Neural progenitor cell (in vitro differentiated cells): ENCODE results near the gene SOCS3. TPM values are rescaled to one million over a fixed set of nuclear protein-coding genes. Genes with fewer than 3 reads are reported as not detected.

Experiments used
- DNase-seq: peaks from one replicate; pipeline ENCODE4 v3.0.0-alpha.2; 2016; ENCODE audit warnings: low spot score
- H2AFZ ChIP-seq: fragments of 200-600 bp; sonication (generic); replicated peaks from 2 replicates; pipeline ENCODE4 v1.6.1; 2016; ENCODE audit warnings: antibody characterized with exemption
- H3F3A ChIP-seq: fragments of 200-600 bp; sonication (generic); 2 replicates; pipeline ENCODE4 v1.6.1; 2016; ENCODE audit warnings: antibody characterized with exemption, low read depth
- H3K27ac ChIP-seq: fragments of 200-600 bp; sonication (generic); 2 replicates; pipeline ENCODE4 v1.5.1; 2016; ENCODE audit warnings: mild to moderate bottlenecking
- H3K27me3 ChIP-seq: fragments of 200-600 bp; sonication (generic); 2 replicates; pipeline ENCODE4 v1.6.1; 2016; ENCODE audit warnings: mild to moderate bottlenecking, moderate library complexity
- H3K36me3 ChIP-seq: fragments of 200-600 bp; sonication (generic); 2 replicates; pipeline ENCODE4 v1.5.1; 2016
- H3K4me1 ChIP-seq: fragments of 200-600 bp; sonication (generic); 2 replicates; pipeline ENCODE4 v1.6.1; 2016; ENCODE audit warnings: mixed run types
- H3K4me2 ChIP-seq: fragments of 200-600 bp; sonication (generic); 2 replicates; pipeline ENCODE4 v1.6.1; 2016
- H3K4me3 ChIP-seq: fragments of 200-600 bp; sonication (generic); 2 replicates; pipeline ENCODE4 v1.5.1; 2016
- H3K79me2 ChIP-seq: fragments of 200-600 bp; sonication (generic); 2 replicates; pipeline ENCODE4 v1.6.1; 2016; ENCODE audit warnings: low read depth
- H3K9ac ChIP-seq: fragments of 200-600 bp; sonication (generic); 2 replicates; pipeline ENCODE4 v1.6.1; 2016
- H3K9me3 ChIP-seq: fragments of 200-600 bp; sonication (generic); 2 replicates; pipeline ENCODE4 v1.5.1; 2016; ENCODE audit warnings: low read depth
- H4K20me1 ChIP-seq: fragments of 200-600 bp; sonication (generic); 2 replicates; pipeline ENCODE4 v1.6.1; 2016; ENCODE audit warnings: low read depth
- H3K27ac Mint-ChIP-seq: 3 replicates; pipeline ENCODE4 v1.8.0; 2021; ENCODE audit warnings: mixed read lengths
- H3K27me3 Mint-ChIP-seq: 2 replicates; pipeline ENCODE4 v1.8.0; 2022; ENCODE audit warnings: low read depth, mild to moderate bottlenecking, inconsistent platforms, moderate library complexity, mixed read lengths; ENCODE audit not compliant: insufficient read depth
- H3K36me3 Mint-ChIP-seq: 3 replicates; pipeline ENCODE4 v1.8.0; 2021; ENCODE audit warnings: mixed read lengths
- H3K4me1 Mint-ChIP-seq: 3 replicates; pipeline ENCODE4 v1.8.0; 2021; ENCODE audit warnings: mixed read lengths
- H3K4me3 Mint-ChIP-seq: 3 replicates; pipeline ENCODE4 v1.8.0; 2021; ENCODE audit warnings: mild to moderate bottlenecking, moderate library complexity, mixed read lengths
- H3K9me3 Mint-ChIP-seq: 3 replicates; pipeline ENCODE4 v1.8.0; 2020; ENCODE audit warnings: mixed read lengths
- CTCF ChIP-seq: fragments of 200-600 bp; sonication (generic); IDR thresholded peaks from 2 replicates; pipeline ENCODE4 v1.5.1; 2017; ENCODE audit warnings: antibody characterized with exemption, mild to moderate bottlenecking
- EZH2 ChIP-seq: fragments of 200-600 bp; sonication (generic); IDR thresholded peaks from 2 replicates; pipeline ENCODE4 v1.6.1; 2017; ENCODE audit warnings: antibody characterized with exemption, mild to moderate bottlenecking, moderate library complexity
- EZH2phosphoT487 ChIP-seq: fragments of 200-600 bp; sonication (generic); IDR thresholded peaks from 2 replicates; pipeline ENCODE4 v1.6.1; 2017; ENCODE audit warnings: antibody characterized with exemption
- total RNA-seq: library from RNA; depleted of rRNA; stranded (reverse); fragments of >200 nt; gene quantifications from 2 replicates; pipeline ENCODE4 v1.2.3, GENCODE V29; 2015; ENCODE audit warnings: low replicate concordance

Gene SOCS3
- total RNA-seq, 1 donor from 2014 or later: 7.5 TPM

- Histone ChIP-seq H3K4me2 (no peak overlapping the region), H3K27ac (no peak overlapping the region), H3K9ac (no peak overlapping the region), H3K27me3 (no peaks in the 10 kb centered on the region), H3F3A (peaks cover 10% of the 10 kb centered on the region), H3K4me1 (peaks cover 10% of the 10 kb centered on the region), H3K9me3 (no peaks in the 10 kb centered on the region), H3K4me3 (no peak overlapping the region), H3K36me3 (no peaks in the 10 kb centered on the region), H2AFZ (no peak overlapping the region), H4K20me1 (peaks cover 85% of the 10 kb centered on the region), H3K79me2 (peaks cover 95% of the 10 kb centered on the region)
- peaks cover 8% of the 10 kb centered on the region for H3K36me3 Mint-ChIP-seq
- H3K4me1 Mint-ChIP-seq: peaks cover 15% of the 10 kb centered on the region
- peak overlapping the region; percentile 72 for H3K27ac Mint-ChIP-seq
- TF ChIP-seq CTCF (peak; percentile 15), EZH2 (no peak), EZH2phosphoT487 (no peak)
- H3K4me3 Mint-ChIP-seq: no peak overlapping the region
- H3K9me3 Mint-ChIP-seq: no peaks in the 10 kb centered on the region
- no peak for DNase-seq
- H3K27me3 Mint-ChIP-seq: no peaks in the 10 kb centered on the region
These were observed 30.6 kb upstream of the SOCS3 start for GRCh38 chr17:78390241-78391050.

GRCh38 chr17:78387977-78388941 lies 28.4 kb upstream of the SOCS3 start:
- H3K4me3 Mint-ChIP-seq: no peak overlapping the region
- Histone ChIP-seq H3K4me1 (peaks cover 12% of the 10 kb centered on the region), H2AFZ (no peak overlapping the region), H3K9me3 (no peaks in the 10 kb centered on the region), H3K79me2 (peaks cover 97% of the 10 kb centered on the region), H3K36me3 (no peaks in the 10 kb centered on the region), H3K27me3 (no peaks in the 10 kb centered on the region), H3K4me2 (no peak overlapping the region), H3F3A (peaks cover 15% of the 10 kb centered on the region), H3K9ac (no peak overlapping the region), H3K27ac (no peak overlapping the region), H3K4me3 (no peak overlapping the region), H4K20me1 (peaks cover 85% of the 10 kb centered on the region)
- H3K27ac Mint-ChIP-seq: no peak overlapping the region
- peaks cover 6% of the 10 kb centered on the region for H3K36me3 Mint-ChIP-seq
- H3K27me3 Mint-ChIP-seq: no peaks in the 10 kb centered on the region
- H3K4me1 Mint-ChIP-seq: peaks cover 26% of the 10 kb centered on the region
- TF ChIP-seq EZH2phosphoT487: no peak
- no peak for TF ChIP-seq EZH2
- no peak for TF ChIP-seq CTCF
- DNase-seq: no peak
- no peaks in the 10 kb centered on the region for H3K9me3 Mint-ChIP-seq

GRCh38 chr17:78384479-78385175 lies 24.8 kb upstream of the SOCS3 start:
- Histone ChIP-seq H3K36me3 (no peaks in the 10 kb centered on the region), H3K4me1 (peaks cover 16% of the 10 kb centered on the region), H3K4me2 (no peak overlapping the region), H3K9me3 (no peaks in the 10 kb centered on the region), H3F3A (peaks cover 20% of the 10 kb centered on the region), H4K20me1 (peaks cover 96% of the 10 kb centered on the region), H3K9ac (no peak overlapping the region), H3K79me2 (peaks cover 100% of the 10 kb centered on the region), H3K4me3 (no peak overlapping the region), H3K27me3 (no peaks in the 10 kb centered on the region), H3K27ac (no peak overlapping the region), H2AFZ (no peak overlapping the region)
- Mint-ChIP-seq H3K27me3 (no peaks in the 10 kb centered on the region), H3K4me3 (no peak overlapping the region), H3K36me3 (peaks cover 9% of the 10 kb centered on the region), H3K4me1 (peaks cover 44% of the 10 kb centered on the region), H3K27ac (no peak overlapping the region), H3K9me3 (no peaks in the 10 kb centered on the region)
- DNase-seq: no peak
- TF ChIP-seq CTCF (no peak), EZH2 (no peak), EZH2phosphoT487 (no peak)
